HG03457 (cell line): ENCODE results near the gene SNX9.
"Not testable (repeated sequence)": the region's sequence is repeated elsewhere in the genome, so short reads cannot be mapped to it uniquely, and the experiment has no call there.

Experiments
- ATAC-seq: cut with Tn5 transposase; IDR thresholded peaks from one replicate; pipeline ENCODE4 v1.9.1; 2021; ENCODE audit warnings: moderate number of reproducible peaks; ENCODE audit not compliant: unreplicated experiment

Gene SNX9

GRCh38 chr6:157830354-157831017 is 7.4 kb downstream of the SNX9 start:
- peak; percentile 76 for ATAC-seq

DNA sequence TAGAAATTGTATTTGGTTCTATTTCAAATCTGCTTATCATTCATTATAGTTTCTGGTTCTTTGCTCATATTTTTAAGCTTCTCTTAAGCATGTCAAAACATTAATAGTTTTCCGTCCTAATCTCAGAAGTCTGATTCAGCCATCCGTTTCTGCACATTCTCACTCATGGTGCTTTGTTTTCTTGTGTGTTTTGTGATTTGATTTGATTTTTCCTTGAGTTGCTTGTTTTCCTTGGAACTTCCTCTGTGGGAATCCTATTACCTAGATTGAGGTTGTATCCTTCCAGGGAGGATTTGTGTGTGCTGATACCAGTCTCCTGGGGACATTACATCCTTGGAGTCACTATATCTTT is 7.9 kb downstream of the SNX9 start:
- ATAC-seq = no peak

DNA sequence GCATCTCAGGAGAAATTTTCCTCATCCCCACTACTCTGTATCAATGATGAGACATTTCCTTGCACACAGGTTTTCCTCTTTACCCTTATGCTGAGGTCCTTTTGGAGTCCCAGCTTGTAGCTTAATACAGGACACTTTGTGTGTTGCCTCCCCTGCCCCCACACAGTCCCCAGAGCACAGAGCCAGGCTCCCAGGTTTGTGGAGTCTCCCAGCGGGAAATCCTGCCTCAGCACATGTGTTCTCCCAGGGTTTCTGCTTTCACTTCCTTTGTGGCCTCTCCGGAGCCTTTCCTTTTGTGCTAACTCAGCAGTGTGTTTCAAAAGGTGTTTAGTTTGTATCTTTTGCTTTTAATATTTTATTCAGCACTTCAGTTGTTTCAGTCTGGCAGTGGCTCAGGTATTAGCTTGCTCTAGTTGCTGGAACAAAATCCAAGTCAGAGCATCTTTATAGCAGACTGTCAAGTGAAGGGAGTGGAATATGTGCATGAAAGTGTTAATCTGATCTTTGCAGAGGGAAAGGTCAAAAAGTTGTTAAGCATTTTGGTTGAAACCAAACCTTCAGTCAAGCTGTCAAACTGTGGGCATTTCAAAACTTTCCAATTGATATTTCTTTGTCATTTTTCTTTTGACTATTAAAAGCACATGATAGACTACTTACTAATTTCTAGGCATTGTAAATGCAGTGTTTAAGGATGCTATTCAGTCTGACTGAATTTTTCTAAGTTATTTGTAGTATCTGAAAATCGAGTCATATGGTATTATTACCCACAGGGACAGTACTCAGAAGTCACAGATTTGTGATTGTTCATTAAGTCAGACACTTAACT is 8.6 kb downstream of the SNX9 start:
- ATAC-seq = no peak

GRCh38 chr6:157832250-157832967 is 9.4 kb downstream of the SNX9 start:
- ATAC-seq = no peak

DNA sequence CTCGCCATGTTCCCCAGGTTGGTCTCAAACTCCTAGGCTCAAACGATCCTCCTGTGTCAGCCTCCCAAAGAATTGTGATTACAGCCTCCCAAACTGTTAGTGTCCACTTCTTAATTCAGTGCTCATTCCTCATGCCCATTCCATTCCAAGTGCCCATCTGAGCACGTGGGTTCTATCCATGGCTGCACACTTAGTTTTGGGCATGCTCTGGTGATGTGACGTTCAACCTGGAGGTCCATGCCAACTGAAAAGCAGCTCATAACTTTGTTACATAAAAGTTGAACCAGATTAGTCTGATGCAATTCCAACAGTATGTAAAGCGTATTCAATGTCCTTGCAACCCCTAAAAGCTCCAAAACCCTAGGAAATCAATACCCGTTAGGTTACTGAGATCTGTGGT is 11.5 kb downstream of the SNX9 start:
- no peak for ATAC-seq

- ATAC-seq = no peak
Measured at GRCh38 chr6:157838718-157839430, 15.8 kb downstream of the SNX9 start.

DNA sequence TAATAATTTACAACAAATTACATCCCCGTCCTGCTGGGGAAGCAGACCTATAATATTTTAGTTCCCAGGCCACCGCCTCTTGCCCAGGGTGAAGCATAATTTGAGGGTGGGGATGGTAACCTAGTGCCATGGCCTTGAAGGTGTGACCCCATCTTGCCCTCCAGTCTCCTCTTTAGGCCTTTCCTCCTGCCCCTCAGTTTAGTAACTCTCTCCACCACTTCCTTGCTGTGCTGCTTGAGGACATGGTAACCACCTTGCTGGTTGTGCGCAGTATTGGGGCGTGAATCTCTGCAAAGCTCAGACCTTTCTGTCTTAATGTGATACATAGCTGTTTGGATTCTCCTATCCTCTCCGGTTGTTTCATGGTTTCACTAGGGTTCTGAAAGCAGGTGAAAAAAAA is 16.6 kb downstream of the SNX9 start:
- no peak for ATAC-seq

GRCh38 chr6:157840261-157840660 is 17.2 kb downstream of the SNX9 start:
- no peak for ATAC-seq

- no peak for ATAC-seq
Measured at GRCh38 chr6:157840776-157841175, 17.7 kb downstream of the SNX9 start.

GRCh38 chr6:157841211-157841840 is 18.3 kb downstream of the SNX9 start:
- ATAC-seq = peak; percentile 97

DNA sequence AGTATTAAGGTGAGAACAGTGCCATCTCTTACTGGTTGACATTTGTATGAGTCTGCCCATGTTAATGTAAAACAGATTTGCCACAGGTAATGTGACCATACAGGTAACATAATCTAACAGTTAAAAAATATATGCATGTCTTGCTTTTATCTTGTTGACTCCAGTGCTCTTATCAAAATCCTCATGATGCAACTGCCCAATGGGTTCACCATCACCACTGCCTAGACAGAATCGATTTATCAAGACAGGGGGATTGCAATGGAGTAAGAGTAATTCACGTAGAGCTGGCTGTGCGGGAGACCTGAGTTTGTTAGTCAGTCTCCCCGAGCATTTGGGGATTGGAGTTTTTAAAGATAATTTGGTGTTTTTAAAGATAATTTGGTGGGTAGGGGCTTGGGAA is 19.2 kb downstream of the SNX9 start:
- ATAC-seq = no peak

DNA sequence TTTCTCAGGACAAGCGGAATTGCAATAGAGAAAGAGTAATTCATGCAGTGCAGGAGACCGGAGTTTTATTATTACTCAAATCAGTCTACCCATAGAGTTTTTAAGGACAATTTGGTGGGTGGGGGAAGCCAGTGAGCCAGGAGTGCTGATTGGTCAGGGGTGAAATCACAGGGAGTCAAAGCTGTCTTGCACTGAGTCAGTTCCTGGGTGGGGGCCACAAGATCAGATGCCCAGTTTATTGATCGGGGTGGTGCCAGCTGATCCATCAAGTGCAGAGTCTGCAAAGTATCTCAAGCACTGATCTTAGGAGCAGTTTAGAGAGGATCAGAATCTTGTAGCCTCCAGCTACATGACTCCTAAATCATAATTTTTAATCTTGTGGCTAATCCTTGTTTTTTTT is 21.1 kb downstream of the SNX9 start:
- ATAC-seq = not testable (repeated sequence)

DNA sequence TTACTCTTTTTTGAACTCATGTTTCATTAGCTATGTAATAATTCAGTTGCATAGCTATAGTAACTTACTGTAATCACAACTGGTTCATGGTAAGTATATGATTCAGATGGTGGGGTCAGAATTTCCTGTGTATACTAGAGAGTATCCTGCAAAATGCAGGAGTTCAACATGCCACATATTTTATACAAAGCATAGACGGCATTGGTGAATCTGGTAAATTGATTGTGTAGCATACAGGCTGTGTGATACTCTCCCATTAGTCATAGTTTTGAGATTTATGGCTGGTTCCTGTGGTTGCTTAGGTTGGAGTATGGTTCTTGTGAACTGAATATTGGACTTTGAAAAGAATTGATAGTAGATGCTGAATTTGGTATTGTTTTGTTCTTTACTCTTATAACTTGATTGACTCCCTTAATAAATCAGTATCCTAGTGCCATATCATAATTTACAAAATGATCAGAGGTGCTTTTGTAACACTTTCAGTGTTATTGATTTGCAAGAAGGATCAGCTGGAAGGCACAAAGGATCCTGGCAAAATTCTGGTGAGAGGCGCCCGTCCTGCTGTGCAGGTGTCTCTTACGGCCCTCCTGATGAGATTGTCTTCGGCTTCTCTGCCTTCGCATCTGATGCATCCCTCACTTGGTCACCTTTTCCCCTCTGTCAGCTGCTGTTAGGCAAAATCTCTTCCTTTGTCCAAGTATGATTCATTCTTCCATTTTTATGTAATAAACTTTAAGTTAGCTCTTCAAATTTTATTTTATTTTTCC is 22.6 kb downstream of the SNX9 start:
- no peak for ATAC-seq

DNA sequence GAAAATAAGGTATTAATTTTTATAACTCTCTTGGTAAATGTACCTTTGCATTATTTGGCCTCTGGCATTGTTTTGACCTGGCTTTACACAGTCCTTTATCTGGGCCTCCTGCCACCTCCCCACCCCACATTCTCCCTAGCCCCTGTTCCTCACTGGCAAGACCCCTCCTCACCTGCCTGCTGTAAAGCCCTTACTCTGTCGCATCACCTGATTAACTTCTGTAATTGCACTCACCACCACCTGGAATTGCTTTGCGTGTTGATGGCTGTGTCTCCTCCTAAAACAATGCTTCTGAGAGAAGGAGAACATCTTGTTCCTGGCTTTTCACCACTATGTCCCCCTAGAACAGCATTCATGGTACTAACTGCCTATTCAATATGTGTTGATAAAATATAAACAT is 24.8 kb downstream of the SNX9 start:
- no peak for ATAC-seq

DNA sequence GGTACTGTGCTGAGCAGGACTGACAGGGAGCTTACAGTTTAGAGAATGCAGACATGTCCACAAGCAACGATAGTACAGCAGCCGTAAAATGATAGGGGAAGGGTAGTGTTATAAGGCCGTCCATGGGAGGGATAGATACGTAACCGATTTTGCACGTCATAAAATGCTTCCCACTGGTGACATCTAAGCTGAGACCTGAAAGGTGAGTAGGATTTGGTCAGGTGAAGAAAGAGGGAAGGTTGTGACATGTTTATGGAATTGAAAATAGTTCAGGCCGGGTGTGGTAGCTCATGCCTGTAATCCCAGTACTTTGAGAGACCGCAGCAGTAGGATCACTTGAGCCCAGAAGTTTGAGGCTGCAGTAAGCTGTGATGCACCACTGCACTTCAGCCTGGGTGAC is 25.6 kb downstream of the SNX9 start:
- ATAC-seq = no peak

GRCh38 chr6:157849288-157850017 is 26.4 kb downstream of the SNX9 start:
- no peak for ATAC-seq

- no peak for ATAC-seq
Measured at GRCh38 chr6:157850030-157850429, 27.0 kb downstream of the SNX9 start.

- no peak for ATAC-seq
Measured at GRCh38 chr6:157853018-157853805, 30.2 kb downstream of the SNX9 start.
